ENCODE results near the gene TEX19. TPM values are rescaled to one million over a fixed set of nuclear protein-coding genes. Genes with fewer than 3 reads are reported as not detected.

TEX19 gene
- total RNA-seq, 1 donor, result under 0.01 TPM

DNA sequence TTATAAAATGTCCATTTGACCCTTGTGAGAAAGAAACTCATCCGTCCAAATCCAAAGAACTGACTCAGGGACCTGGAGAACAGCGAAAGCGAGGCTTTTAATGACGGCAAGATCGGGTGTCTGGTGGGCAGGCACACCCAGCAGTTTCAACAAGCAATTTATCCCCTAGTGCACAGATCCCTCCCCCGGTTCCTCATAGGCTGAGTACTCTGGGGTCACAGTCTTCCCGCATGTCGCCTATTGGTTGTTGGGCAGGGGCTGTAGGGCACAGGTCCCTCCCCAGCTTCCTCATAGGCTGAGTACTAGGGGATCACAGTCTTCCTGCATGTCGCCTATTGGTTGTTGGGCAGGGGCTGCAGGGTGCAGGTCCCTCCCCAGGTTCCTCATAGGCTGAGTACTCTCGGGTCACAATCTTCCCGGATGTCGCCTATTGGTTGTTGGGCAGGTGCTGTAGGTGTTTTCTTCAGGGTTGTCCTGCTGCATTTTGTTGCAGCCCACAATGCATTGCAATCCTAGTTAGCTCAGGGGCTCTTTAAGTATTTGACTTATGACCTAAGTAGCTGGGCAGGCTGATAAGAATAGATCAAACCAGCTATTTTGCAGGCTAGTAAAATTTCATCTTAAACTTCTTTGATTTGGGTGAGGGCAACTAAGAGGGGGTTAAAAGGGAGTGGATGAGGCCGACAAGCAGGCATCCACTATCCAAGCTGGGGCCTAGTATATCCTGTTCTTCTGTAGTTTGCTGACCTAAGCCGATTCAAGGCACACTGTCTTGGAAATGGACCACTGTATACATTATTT lies 8.9 kb downstream of the TEX19 start:
- Histone ChIP-seq H3K4me2 (ENCODE audit: insufficient read depth, low read length) (no peak overlapping the region), H4K20me1 (ENCODE audit: insufficient read depth, low read length) (no peaks in the 10 kb centered on the region), H3K4me1 (ENCODE audit: insufficient read depth, low read length) (no peaks in the 10 kb centered on the region), H3K27ac (ENCODE audit: low read depth, low read length) (no peak overlapping the region), H3K4me3 (ENCODE audit: insufficient read depth, low read length) (no peak overlapping the region), H3K79me2 (ENCODE audit: insufficient read depth, low read length) (no peaks in the 10 kb centered on the region), H3K9me3 (ENCODE audit: low read depth, low read length) (no peaks in the 10 kb centered on the region), H3K36me3 (ENCODE audit: insufficient read depth, low read length) (no peaks in the 10 kb centered on the region), H3K27me3 (ENCODE audit: insufficient read depth, low read length) (peaks cover 53% of the 10 kb centered on the region), H2AFZ (ENCODE audit: low read length) (no peak overlapping the region)
- TF ChIP-seq, protein P1, sequence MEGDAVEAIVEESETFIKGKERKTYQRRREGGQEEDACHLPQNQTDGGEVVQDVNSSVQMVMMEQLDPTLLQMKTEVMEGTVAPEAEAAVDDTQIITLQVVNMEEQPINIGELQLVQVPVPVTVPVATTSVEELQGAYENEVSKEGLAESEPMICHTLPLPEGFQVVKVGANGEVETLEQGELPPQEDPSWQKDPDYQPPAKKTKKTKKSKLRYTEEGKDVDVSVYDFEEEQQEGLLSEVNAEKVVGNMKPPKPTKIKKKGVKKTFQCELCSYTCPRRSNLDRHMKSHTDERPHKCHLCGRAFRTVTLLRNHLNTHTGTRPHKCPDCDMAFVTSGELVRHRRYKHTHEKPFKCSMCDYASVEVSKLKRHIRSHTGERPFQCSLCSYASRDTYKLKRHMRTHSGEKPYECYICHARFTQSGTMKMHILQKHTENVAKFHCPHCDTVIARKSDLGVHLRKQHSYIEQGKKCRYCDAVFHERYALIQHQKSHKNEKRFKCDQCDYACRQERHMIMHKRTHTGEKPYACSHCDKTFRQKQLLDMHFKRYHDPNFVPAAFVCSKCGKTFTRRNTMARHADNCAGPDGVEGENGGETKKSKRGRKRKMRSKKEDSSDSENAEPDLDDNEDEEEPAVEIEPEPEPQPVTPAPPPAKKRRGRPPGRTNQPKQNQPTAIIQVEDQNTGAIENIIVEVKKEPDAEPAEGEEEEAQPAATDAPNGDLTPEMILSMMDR (IDR thresholded peaks at IDR 0.05; ENCODE audit: extremely low read depth, low read depth, low read length), result no peak
- peak; percentile 3 for DNase-seq (ENCODE audit: insufficient read length, low spot score, missing footprints)

DNA sequence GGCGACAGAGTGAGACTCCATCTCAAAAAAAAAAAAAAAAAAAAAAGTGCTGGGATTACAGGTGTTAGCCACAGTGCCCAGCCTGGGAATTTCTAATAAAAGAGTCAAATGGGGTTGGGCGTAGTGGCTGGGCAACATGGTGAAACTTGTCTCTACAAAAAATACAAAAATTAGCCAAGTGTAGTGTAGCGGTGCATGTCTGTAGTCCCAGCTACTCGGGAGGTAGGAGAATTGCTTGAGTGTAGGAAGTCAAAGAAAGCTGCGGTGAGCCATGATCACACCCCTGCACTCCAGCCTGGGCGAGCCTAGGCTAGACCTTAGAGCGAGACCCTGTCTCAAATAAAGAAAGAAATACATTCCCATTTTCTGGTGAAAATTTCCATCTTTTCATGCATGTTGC lies 10.2 kb downstream of the TEX19 start:
- H2AFZ ChIP-seq (ENCODE audit: low read length), result no peak overlapping the region
- peaks cover 63% of the 10 kb centered on the region for H3K27me3 ChIP-seq (ENCODE audit: insufficient read depth, low read length)
- H3K4me2 ChIP-seq (ENCODE audit: insufficient read depth, low read length), result no peak overlapping the region
- no peaks in the 10 kb centered on the region for H3K4me1 ChIP-seq (ENCODE audit: insufficient read depth, low read length)
- DNase-seq (ENCODE audit: insufficient read length, low spot score, missing footprints), result peak; percentile 17
- no peaks in the 10 kb centered on the region for H4K20me1 ChIP-seq (ENCODE audit: insufficient read depth, low read length)
- H3K27ac ChIP-seq (ENCODE audit: low read depth, low read length), result no peak overlapping the region
- no peaks in the 10 kb centered on the region for H3K9me3 ChIP-seq (ENCODE audit: low read depth, low read length)
- no peaks in the 10 kb centered on the region for H3K79me2 ChIP-seq (ENCODE audit: insufficient read depth, low read length)
- H3K36me3 ChIP-seq (ENCODE audit: insufficient read depth, low read length), result no peaks in the 10 kb centered on the region
- TF ChIP-seq, protein P1 (IDR thresholded peaks at IDR 0.05; ENCODE audit: extremely low read depth, low read depth, low read length), result no peak
- H3K4me3 ChIP-seq (ENCODE audit: insufficient read depth, low read length), result no peak overlapping the region

DNA sequence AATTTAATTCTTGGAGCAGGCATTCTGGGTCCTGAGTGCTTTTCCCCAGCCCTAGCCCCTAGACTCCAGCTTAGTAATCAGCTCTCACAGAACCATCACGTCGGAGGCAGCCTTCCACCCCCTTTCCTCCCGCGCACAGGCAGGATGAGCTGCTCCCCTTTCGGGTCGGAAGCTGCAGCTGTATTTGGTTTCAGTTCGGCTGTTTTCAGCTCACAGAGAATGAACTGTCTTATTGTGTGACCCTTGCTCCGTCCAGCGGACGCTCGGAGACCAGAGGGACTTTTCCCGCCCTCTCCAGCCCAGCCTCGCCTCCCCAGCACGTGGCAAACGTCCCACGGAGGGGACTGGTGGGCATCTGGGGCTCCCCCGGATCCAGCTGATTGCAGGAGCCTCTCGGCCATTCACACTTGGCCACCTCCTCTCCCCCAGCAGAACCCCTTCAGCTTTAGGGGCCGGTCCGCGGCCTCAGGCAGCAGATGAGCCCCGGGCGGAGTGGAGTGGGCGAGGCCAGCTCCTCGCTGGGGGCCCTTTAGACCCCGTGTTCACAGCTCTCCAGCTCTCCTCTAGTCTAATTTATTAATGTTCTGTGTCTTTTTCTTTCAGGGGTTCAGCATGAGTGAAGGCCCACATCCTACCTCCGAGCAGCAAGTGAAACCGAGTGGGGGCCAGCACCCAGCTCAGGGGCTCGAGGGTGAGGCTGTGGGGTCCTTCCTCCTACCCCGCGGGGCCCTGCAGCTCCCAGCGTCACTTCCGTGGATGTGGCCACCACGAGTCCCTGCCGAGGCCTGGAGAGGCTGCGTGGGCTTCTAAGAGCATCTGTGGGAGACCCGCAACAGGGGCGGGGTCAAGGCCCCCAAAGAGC lies 11.7 kb downstream of the TEX19 start:
- Histone ChIP-seq H3K4me3 (ENCODE audit: insufficient read depth, low read length) (peak overlapping the region; percentile 63), H3K79me2 (ENCODE audit: insufficient read depth, low read length) (no peaks in the 10 kb centered on the region), H3K27ac (ENCODE audit: low read depth, low read length) (no peak overlapping the region), H2AFZ (ENCODE audit: low read length) (peak overlapping the region; percentile 65), H3K4me2 (ENCODE audit: insufficient read depth, low read length) (peak overlapping the region; percentile 78), H3K4me1 (ENCODE audit: insufficient read depth, low read length) (no peaks in the 10 kb centered on the region), H3K9me3 (ENCODE audit: low read depth, low read length) (no peaks in the 10 kb centered on the region), H3K36me3 (ENCODE audit: insufficient read depth, low read length) (no peaks in the 10 kb centered on the region), H3K27me3 (ENCODE audit: insufficient read depth, low read length) (peaks cover 67% of the 10 kb centered on the region), H4K20me1 (ENCODE audit: insufficient read depth, low read length) (no peaks in the 10 kb centered on the region)
- peak; percentile 71 for DNase-seq (ENCODE audit: insufficient read length, low spot score, missing footprints)
- TF ChIP-seq, protein P1 (IDR thresholded peaks at IDR 0.05; ENCODE audit: extremely low read depth, low read depth, low read length), result no peak

All from osteoblast (primary cell).